Fibroblast of skin of scalp (primary cell): ENCODE measurements around the gene MACO1. TPM values are rescaled to one million over a fixed set of nuclear protein-coding genes. Genes with fewer than 3 reads are reported as not detected.
A peak's percentile ranks its signal among the peaks of the same experiment; 100 is the strongest.
"Not testable (repeated sequence)": the region's sequence is repeated elsewhere in the genome, so short reads cannot be mapped to it uniquely, and the experiment has no call there.

Experiments
- DNase-seq: peaks from one replicate; pipeline ENCODE4 v3.0.0-alpha.2; 2013
- polyA plus RNA-seq, 2 experiments: library from polyadenylated mRNA; unstranded; fragments of 120-200 nt; gene quantifications; one replicate each; pipeline ENCODE4 v1.2.1, GENCODE V29; 2013; ENCODE audit not compliant: insufficient read length in 2 of 2

MACO1 gene, protein sequence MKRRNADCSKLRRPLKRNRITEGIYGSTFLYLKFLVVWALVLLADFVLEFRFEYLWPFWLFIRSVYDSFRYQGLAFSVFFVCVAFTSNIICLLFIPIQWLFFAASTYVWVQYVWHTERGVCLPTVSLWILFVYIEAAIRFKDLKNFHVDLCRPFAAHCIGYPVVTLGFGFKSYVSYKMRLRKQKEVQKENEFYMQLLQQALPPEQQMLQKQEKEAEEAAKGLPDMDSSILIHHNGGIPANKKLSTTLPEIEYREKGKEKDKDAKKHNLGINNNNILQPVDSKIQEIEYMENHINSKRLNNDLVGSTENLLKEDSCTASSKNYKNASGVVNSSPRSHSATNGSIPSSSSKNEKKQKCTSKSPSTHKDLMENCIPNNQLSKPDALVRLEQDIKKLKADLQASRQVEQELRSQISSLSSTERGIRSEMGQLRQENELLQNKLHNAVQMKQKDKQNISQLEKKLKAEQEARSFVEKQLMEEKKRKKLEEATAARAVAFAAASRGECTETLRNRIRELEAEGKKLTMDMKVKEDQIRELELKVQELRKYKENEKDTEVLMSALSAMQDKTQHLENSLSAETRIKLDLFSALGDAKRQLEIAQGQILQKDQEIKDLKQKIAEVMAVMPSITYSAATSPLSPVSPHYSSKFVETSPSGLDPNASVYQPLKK
- polyA plus RNA-seq (2013, experiment 1 of 2; ENCODE audit: insufficient read length): 23.8 TPM
- 25.6 TPM for polyA plus RNA-seq (2013, experiment 2 of 2; ENCODE audit: insufficient read length)

DNA sequence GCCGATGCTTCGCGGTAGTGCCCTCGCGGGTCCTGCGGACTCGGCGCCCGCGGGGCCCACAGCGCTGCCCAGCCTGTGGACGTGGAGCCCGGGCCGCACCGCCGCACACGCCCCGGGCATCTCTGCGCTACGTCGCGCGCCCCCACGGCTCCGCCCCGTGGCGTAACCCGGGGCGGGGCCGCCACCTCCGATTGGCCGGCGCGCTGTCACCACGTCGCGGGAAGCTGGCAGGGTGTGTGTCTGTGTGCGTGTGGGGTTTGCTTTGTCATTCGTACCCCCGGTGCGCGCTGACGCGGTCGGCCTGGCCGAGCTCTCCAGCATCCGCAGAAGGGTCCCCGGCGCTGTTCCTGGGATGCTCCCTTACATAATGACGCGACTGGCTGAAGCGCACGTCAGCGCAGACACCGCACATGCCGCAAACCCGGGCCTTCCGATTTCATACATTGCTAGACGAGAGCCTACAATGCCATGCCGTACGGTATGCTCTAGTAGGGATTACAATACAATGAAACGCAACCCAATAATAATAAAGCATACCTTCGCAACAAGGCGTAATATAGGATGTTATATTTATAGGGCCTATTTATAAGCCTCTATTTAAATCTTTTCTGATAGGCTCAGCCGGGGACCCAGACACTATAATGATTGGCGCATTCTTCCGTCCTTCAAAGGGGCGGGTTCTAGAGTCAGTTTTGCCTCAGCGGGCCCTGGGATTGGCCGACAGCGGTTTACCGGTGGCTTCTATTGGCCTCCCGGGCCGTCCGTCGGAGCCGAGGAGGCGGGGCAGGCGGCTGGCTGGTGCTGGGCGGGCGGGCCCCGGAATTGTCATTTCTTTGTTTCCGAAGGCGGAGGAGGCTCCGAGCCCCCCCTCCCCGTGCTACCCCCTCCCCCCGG is at the start of gene MACO1:
MACO1 (plus strand) TSS at position 825 of the 894 bp plus-strand sequence. CDS start 202 bp downstream, outside the sequence.
- peak; percentile 97 for DNase-seq

DNA sequence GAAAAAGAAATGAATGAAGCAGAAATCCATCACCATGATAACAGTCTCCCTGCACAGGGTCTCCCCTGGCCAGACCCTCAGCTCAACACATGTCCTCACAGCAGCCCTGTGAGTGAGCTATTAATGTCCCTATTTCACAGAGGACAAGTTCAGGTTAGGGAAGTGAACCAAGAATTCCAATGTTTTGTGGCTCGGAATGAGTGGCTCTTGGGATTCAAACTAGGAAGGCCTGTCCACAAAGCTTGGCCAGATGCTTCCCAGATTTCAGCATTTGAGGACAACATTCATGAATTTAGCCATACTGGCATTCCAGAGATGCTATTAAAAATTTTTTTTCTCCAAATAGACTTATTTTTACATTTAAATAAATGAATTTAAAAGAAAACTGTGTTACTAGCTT is 48.2 kb upstream of the MACO1 start:
- DNase-seq: peak; percentile 34

DNA sequence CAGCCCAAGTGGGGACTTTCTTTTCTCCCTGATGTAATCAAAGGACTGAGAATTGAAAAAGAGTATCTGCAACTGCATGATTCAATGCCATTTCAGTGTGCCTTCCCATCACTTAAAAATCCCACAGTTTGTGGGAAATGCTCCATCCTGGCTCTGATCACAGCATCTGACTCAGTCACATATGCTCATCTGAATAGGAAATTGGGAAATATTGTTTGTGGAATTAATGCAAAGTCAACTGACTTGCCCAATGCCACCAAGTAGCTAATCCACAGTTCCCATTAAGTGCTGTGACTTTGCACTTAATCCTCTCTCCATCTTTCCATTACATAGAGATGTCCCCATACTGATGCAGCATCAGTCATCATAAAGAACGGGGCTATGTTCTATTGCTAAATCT is 47.6 kb upstream of the MACO1 start:
- peak; percentile 83 for DNase-seq

DNA sequence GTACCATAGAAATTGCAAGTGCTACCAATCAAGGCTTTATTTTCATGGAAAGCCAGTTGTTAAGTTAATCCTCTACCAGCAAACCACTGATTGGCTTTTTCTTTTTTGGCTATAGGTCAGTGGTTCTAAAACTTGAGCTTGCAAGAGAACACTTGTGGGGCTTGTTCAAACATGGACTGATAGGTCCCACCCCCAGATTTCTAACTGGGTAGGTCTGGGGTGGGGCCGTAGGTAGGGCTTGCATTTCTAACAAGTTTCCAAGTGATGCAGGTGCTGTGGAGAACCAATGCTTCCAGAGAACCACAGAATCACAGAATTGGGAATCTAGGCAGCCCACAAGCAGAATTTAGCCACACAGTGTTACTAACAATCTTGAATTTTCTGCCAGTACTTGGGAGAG is 46.8 kb upstream of the MACO1 start:
- DNase-seq: not testable (repeated sequence)

DNA sequence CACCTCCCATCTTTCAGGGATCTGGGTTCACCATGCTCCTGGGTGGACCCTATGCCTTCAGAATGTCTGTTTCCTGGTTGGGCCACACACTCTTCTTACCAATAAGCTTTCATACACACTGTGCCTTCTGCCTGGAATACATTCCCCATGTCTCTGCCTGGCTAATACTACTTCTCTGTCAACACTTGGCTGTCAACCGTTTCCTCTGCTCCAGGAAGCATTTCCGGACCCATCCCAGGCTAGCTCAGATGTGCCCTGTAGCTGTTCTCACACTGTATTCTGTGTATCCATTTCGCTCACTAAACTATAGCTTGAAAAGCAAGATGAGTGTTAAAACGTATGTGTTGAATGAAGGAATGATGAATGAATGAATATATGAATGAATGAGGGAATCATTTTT is 43.6 kb upstream of the MACO1 start:
- DNase-seq: not testable (repeated sequence)

DNA sequence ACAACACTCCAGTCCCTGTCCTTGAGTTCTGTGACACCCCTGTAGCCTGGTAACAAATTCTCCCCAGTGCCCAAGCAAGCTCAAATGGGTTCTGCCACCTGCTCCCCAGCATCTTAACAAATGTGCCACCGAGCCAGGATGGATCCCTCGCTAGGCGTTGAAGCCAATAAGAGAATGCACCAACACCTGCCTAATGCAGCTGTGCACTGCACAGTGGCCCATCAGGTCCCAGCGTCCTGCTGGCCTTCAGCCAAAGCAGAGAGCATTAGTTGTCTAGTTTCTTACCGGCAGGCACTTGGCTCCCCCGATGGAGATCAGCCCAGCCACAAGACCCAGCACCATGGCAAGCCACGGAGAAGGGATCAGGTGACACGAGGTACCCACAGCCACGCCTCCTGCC is 42.0 kb upstream of the MACO1 start:
- not testable (repeated sequence) for DNase-seq

DNA sequence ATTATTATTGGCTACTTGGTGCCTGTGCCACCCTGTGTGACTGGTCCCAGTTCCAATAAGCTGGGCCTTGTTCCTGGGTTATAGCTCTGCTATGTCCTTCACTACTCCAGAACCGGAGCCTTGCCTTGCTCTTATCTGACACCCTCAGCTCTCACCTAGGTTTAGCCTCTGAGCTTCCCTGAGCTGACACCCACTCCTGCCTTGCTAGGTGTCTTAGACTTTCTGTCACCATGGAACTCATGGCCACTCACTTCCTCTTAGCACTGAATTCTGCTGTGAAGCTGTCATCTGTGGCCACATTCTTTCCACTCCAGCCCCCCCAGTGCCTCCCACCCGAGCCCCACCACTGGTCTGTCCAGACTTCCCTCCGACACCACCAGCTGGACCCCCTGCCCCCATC is 41.0 kb upstream of the MACO1 start:
- DNase-seq: not testable (repeated sequence)

DNA sequence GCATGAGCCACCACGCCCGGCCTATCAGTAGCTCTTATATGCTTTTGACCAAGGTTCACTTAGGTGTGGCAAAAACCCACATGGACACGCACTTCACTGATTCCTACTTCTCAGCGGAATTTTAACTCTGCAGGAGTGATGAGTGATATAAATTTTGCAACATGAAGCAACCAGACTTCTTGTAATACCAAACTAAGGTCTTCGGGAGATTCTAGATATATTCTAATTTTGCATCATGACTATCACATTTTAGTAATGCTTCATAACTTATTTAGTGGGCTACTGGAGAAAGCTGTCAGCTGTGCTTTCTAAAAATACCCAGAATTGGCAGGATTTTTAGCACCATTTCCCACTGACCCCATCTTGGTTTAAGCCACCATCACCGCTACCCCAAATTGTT is 37.9 kb upstream of the MACO1 start:
- peak; percentile 12 for DNase-seq

DNA sequence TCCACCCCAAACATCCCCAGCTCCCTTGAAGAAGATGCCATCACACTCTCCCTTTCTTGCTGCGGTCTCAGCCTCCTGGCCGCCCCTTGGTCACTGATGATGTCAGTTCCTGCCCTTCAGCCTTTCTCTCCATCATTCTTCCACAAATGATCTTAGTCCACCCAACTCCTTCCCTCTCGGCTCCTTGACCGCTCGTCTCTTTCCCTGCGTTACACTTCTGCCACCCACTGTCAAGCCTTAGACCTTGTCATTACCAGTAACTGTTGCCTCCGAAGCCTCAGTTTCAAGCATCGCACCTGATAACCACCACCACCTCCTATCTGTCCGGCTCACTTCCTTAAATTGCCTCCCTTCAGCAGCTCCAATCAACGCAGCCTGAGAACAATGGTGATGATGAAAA is 33.1 kb upstream of the MACO1 start:
- DNase-seq: not testable (repeated sequence)

DNA sequence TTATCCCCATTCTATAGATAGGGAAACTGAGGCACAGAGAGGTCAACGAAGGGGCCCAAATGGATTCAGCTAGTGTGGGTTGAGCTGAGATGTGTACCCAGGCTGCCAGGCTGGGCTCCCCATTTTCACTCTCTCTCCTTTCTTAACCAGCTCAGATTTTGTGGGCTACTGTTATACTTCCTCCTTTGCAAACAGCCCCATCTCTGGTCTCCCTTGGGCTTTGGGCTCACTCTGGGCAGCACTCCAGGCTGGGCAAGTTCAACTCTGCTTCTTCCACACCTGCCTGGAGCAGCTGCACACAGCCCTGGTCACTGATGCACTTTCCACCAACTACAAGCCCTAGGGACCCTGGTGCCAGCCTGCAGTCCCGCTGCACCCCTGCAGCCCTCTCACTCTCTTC is 32.6 kb upstream of the MACO1 start:
- not testable (repeated sequence) for DNase-seq

DNA sequence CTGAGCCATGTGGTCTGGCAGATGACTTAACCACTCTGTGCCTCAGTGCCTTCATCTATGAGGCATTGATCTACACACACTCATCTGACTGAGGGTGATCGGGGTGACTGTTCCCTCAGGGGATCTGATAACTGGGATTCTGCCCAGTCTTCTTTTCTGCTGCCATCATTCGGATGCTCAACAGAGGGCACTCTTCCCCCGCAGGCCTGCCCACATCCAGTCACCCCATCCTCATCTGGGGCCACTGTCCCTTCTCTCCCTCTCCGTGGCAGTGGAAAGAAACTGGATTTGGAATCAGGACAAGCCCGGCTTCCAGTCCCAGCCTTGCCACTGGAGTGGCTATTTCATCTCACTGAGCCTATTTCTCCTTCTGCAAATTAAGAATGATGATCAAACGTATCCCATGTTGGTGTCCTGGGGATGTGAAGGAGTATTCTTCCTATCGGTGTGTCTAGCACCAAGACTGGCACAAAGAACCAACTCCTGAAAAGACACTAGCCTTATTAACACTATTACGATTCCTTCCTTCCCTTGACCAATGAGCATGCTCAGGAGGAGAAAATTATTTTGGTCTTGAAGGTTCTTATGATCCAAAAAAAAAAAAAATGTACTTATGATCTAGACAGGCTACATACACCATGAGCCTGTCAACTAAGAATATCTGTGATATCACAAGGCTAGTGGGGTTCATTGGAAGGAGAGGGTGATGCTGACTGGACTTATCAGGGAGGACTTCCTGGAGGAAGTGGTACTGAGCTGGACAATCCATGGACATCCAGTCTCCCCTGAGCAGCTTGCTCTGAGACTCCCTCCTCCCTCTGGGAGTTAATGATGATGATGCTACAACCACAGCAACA is 27.5 kb upstream of the MACO1 start:
- not testable (repeated sequence) for DNase-seq

DNA sequence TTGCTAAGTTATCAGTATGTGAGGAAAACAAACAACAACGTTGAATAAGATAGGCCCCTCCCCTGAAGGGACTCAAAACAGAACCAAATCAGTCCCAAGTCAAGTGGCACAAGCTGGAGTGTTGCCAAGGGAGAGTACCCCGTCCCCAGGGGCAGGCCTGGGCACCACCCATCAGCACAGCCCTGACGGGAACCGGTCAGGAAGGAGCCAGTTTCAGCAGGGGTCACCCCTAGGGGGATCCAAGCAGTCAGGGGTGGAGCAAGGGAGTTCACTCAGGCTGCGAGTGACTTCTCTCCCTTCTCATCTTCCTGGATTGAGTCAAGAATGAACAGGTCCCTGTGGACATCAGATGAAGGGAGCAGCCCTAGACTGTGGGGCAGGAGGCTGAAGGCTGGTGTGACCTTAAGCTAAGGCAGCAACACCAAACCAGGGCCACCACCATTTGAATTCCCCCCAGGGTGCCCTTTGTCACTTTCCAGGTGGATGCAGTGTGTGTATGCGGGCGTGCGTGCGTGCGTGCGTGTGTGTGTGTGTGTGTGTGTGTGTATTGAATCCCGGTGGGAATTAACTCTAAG is 24.9 kb upstream of the MACO1 start:
- DNase-seq: not testable (repeated sequence)

DNA sequence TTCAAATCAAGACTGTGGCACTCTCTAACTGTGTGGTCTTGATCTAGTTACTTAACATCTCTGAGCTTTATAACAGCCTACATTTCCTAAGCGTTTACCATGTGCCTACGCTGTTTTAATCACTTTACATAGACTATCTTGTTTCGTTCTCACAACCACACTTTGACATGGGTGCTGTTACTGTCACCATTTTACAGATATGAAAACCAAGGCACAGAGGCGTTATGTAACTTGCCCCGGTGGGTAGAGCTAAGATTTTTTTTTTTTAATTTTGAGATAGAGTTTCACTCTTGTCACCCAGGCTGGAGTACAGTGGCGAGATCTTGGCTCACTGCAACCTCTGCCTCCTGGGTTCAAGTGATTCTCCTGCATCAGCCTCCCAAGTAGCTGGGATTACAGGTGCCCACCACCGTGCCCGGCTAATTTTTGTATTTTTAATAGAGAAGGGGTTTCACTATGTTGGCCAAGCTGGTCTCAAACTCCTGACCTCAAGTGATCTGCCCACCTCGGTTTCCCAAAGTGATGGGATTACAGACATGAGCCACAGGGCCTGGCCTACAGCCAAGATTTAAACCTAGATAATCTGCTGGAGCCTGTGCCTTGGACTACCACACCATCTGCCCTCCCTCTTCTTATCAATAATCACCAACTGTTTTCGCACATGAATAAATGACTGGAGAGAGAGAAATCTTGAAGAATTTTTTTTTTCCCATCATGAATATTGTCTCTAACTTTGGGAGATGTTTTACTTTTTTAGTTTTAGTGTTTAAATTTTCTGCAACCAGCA is 20.9 kb upstream of the MACO1 start:
- DNase-seq: not testable (repeated sequence)

DNA sequence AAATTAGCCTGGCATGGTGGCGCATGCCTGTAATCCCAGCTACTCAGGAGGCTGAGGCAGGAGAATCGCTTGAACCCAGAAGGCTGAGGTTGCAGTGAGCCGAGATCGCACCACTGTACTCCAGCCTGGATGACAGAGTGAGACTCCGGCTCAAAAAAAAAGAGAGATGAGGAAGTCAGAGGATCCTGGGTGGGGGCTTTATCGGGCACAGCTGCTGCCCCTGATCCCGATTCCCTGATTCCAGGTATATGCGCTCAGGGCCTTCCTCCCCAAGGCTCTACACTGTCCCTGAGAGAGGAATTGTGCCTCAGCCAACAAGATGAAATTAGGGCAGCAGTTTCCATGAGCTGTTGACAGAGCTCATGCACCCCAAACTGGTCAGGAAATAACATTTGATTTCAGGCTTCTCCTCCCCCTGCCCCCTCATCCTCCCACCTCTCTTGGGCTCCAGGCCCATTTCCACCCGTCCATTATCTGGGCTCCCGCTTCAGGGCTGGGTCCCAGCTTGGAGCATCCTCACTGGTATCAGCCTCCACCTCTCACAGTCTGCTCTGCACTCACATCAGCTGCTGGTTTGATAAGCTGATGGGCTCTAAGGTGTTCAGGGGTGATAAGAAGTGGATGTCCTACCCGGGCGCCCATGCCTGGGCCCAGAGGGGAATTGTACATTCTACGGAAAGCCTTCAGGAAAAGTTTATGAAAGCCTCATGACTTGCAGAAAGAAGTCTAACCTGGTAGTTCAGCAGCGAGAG is 17.6 kb upstream of the MACO1 start:
- DNase-seq: not testable (repeated sequence)

DNA sequence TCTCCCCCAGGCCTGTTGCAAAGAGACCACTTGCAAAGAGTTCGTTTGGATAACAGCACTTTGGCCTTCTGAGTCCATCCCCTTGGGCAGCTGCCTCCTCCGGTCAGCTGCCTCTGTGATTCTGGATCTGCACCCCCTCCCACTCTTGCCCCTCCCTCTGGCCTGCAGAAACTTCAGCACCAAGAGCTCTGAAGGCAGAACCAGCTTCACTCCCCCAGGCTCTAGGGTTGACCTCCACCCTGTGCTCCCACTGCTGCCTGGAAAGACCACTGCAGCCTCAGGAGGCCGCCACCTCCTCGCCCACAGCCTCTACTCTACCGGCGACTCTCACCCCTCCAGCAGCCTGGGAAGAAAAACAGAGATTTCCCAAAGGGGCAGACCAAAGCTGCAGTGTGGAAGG is 16.5 kb upstream of the MACO1 start:
- not testable (repeated sequence) for DNase-seq

DNA sequence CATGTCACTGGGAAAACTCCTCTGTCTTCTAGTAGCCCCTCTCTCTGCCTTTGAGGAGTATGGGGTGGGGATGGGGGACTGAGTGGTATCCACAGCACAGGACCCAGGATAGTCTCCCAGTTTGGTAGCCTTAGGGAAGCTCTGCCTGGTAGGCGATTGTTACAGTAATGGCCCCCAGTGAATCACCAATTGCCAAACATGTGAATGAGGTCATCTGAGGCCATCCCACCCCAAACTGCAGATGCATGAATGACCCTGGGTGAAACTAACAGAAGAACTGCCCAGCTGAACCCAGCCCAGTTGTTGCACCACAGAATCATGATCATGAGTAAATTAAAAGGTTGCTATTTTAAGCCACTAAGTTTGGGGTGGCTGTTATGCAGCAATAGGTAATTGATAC is 16.1 kb upstream of the MACO1 start:
- DNase-seq: not testable (repeated sequence)

DNA sequence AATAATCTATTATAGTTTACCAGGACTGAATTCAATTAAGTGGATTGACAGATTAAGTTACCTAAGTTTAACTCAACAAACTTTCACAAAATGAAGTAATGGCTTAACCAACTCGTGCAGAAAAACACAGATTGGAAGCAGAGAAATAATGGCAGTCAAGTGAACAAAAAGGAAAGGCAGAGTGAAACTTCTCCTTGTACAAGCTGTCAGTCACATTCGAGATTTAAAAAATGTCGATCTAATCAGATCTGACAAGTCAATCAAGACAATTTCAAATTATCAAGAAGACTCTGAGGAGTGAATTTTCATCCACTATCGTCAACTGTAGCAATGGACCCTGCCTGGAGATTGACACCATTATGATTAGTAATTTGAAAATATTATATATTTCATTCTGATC is 13.4 kb upstream of the MACO1 start:
- not testable (repeated sequence) for DNase-seq

DNA sequence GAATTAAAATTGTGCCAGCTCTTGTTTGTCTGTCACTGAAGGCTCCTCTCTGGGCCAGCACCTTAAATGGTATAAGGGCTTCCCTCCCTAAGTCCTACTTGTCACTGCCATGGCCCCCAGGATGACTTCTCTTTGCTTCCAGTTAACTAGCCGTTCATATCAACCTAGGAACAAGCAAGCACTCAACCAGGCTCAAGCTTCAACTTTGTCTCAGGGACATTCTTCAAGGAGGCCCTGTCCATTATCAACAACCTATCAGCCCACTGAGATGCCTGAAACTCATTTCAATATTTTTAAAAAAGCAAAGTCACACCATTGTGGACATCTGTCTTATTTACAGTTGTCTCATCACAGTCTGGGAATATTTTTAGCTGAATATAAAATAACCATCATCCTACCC is 11.4 kb upstream of the MACO1 start:
- not testable (repeated sequence) for DNase-seq

DNA sequence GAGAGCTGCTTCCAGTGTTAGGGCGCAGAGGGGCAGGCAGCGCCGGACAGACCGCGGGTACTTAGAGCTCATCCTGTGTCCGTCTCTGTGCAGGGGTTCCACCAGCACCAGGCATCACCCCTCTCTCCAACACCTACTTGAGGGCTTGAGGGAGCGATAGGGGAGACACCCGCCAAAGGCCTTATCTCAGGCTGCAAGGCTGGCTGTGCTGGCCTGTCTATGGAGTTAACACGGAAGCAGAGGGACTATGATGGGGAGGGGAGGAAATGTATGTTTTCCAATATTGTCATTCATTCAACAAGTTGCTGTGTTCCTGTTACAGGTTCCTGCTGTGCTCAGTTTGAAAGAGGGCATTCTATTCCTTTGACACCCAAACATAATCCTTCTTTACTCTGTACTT is 10.0 kb upstream of the MACO1 start, which contains the start of gene RHCE:
RHCE (minus strand) TSS at position 111 of the 400 bp plus-strand sequence; CDS start at position 72, 39 bp downstream.
- not testable (repeated sequence) for DNase-seq
